ENCODE data around the gene PDK2. TPM values are rescaled to one million over a fixed set of nuclear protein-coding genes. Genes with fewer than 3 reads are reported as not detected.
"Not testable (repeated sequence)": the region's sequence is repeated elsewhere in the genome, so short reads cannot be mapped to it uniquely, and the experiment has no call there.

Gene PDK2
- total RNA-seq, 3 donors from 2014 or later = 51.0 to 91.6 (median 72.6) TPM

DNA sequence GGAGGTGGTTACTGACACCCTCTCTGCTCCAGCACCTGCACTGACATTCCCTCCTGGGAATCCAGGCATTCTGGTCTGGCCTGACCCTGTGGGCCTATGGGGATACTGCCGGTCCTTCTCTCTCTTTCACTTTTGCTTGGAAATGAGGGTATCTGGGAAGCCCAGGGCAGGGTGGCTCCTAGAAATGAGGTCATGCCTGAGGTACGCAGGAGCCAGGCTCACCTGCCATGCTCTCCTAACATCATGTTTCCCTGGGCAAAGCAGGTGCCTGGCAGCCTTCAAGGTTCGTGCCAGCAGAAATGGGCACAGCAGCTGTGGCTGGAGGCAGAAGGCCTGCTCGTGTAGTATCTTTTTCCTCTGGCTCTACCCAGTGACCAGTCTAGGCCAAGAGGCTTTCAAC lies 35.9 kb upstream of the PDK2 start:
- TF ChIP-seq, protein P1, sequence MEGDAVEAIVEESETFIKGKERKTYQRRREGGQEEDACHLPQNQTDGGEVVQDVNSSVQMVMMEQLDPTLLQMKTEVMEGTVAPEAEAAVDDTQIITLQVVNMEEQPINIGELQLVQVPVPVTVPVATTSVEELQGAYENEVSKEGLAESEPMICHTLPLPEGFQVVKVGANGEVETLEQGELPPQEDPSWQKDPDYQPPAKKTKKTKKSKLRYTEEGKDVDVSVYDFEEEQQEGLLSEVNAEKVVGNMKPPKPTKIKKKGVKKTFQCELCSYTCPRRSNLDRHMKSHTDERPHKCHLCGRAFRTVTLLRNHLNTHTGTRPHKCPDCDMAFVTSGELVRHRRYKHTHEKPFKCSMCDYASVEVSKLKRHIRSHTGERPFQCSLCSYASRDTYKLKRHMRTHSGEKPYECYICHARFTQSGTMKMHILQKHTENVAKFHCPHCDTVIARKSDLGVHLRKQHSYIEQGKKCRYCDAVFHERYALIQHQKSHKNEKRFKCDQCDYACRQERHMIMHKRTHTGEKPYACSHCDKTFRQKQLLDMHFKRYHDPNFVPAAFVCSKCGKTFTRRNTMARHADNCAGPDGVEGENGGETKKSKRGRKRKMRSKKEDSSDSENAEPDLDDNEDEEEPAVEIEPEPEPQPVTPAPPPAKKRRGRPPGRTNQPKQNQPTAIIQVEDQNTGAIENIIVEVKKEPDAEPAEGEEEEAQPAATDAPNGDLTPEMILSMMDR (IDR thresholded peaks at IDR 0.05) = no peak
- Histone ChIP-seq H3K36me3 (ENCODE audit: low read depth) (no peaks in the 10 kb centered on the region), H3K9me3 (no peaks in the 10 kb centered on the region), H3K4me1 (ENCODE audit: low read depth) (peaks cover 72% of the 10 kb centered on the region), H3K4me3 (no peak overlapping the region)
- DNase-seq (peak in 1 of 3 donors; percentile 29), ATAC-seq (no peak)
- intact Hi-C loops (cut with DNase I, micrococcal nuclease) = no loop called here

DNA sequence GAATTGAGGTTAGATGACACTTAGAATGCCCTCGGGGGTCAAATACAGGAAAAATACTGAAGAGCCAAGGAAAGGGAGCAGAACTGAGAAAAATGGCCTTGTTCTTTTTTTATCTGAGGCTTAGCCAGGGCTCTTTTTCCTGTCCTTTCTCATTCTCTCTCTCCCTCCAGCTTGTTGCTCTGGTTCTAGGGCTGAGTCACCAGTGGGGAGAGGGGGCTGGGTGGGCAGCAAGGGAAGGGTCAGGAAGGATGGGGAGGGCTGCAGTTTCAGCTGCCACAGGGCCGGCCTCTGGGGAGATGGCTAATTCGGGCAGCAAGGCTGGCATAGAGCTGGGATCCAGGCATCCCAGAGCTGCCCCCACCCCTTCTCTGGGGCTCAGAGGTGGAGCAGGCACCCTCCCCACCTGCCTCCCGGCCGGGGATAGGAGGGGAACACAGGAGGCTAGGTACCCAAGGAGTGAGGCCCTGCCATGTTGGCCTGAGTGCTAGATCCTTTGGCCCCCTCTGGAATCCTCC lies 35.3 kb upstream of the PDK2 start:
- TF ChIP-seq, protein P1 (IDR thresholded peaks at IDR 0.05) = no peak
- peaks cover 68% of the 10 kb centered on the region for H3K4me1 ChIP-seq (ENCODE audit: low read depth)
- H3K36me3 ChIP-seq (ENCODE audit: low read depth) = no peaks in the 10 kb centered on the region
- ATAC-seq (no peak), DNase-seq (peak in 1 of 3 donors; percentile 46)
- no peaks in the 10 kb centered on the region for H3K9me3 ChIP-seq
- no peak overlapping the region for H3K4me3 ChIP-seq
- intact Hi-C loops (cut with DNase I, micrococcal nuclease) = no loop called here

DNA sequence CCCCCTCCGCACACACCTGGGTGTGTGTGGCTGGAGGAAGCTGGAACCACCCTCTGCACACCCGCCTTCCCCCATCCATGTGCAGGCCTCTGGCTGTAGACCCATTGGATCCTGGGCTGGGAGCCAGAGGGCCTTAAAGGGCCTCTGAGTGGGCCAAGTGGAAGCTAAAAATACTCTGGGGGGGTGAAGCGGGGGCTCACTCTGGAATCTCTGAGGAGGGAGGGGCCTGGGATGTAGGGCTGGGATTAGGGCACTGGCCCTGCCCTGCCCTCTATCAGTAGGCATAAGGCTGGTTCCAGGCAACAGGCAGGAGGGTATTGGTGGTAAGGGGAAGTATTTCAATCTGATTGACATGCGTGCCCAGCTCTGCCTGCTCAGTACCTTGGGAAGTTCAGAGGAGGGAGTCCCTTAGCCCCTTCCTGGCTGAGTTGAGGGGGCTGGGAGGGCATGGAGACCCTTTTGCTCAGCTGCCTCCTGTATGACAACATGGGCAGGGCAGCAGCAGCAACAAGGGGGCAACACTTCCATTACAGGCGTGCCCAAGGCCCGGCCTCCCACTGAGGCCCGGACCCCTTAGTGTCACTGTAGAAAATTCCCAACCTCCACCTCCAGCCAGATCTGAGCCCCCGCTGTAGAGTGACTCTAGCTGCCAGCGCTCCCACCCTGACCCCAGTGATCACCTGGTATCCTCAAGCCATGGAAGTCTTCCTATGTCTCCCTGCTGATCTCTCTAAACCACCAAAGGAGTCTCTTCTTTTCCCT lies 34.0 kb upstream of the PDK2 start:
- Histone ChIP-seq H3K4me1 (ENCODE audit: low read depth) (peaks cover 64% of the 10 kb centered on the region), H3K4me3 (no peak overlapping the region), H3K36me3 (ENCODE audit: low read depth) (no peaks in the 10 kb centered on the region), H3K9me3 (no peaks in the 10 kb centered on the region)
- intact Hi-C loops (cut with DNase I, micrococcal nuclease) = no loop called here
- TF ChIP-seq, protein P1 (IDR thresholded peaks at IDR 0.05) = no peak
- ATAC-seq (no peak), DNase-seq (peak; percentile 69 to 75 (median 73))

DNA sequence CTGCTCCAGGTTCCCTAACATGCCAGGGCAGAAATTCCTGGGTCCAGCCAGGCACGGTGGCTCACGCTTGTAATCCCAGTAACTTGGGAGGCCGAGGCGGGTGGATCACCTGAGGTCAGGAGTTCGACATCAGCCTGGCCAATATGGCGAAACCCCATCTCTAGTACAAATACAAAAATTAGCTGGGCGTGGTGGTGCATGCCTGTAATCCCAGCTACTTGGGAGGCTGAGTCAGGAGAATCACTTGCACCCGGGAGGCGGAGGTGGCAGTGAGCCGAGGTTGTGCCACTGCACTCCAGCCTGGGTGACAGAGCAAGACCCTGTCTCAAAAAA lies 33.5 kb upstream of the PDK2 start:
- not testable (repeated sequence) for H3K36me3 ChIP-seq (ENCODE audit: low read depth); ATAC-seq
- peak in 1 of 3 donors; percentile 48 for DNase-seq

DNA sequence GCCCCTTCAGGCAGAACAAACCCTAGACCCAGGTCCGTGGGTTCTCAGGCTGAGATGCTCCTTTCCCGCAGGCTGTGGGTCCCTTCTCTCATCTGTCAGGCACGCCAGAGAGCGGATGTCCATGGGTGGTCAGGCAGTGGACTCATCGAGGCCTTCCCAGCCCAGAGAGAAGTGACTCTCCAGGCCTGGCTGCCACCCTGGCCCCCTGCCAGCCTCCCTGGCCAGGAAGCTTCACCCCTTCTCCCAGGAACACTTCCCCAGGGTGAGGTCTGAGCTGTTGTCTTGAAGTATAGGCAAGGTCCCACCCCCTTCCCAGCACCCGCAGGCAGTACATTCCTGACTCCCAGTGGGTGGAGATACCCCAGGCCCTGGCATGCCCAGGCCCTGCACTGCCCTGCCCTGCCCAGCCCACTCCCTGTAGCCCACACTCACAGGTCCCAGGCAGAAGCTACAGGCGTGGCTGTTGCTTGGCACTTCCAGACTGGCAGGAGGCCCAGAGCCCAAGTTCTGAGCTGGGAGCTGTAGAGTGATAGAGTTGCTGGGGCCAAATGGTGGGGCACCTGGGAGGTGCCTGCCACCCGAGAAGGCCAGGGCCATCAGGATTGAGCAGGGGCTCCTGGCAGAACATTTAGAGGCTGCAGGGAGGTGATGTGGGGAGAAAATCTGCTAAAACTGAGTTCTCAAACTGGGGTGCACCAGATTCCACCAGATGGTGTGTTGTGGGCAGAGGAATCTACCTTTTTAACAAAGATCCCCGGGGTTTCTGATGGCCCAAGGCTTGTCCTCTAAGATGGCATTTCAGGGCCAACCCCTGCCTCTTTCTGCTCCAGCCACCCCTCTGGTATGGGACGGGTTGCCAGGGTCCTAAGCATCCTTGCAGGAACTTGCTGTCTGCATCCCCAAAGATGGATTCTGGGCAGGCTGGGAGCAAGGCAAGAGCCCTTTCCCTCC lies 32.6 kb upstream of the PDK2 start:
- peak; percentile 85 for ATAC-seq
- Histone ChIP-seq H3K4me1 (ENCODE audit: low read depth) (peaks cover 58% of the 10 kb centered on the region), H3K36me3 (ENCODE audit: low read depth) (no peaks in the 10 kb centered on the region), H3K9me3 (no peaks in the 10 kb centered on the region), H3K4me3 (no peak overlapping the region)
- DNase-seq = peak; percentile 89 to 91 (median 89)
- intact Hi-C loops (cut with DNase I, micrococcal nuclease) = no loop called here
- TF ChIP-seq, protein P1 (IDR thresholded peaks at IDR 0.05) = no peak

More for the DNA sequence above, 33.5 kb upstream of the PDK2 start:
- intact Hi-C loops (cut with DNase I, micrococcal nuclease); H3K9me3 ChIP-seq; H3K4me3 ChIP-seq: not testable (repeated sequence)
- H3K4me1 ChIP-seq (ENCODE audit: low read depth) = peaks cover 64% of the 10 kb centered on the region
